Endodermal cell (in vitro differentiated cells): ENCODE data around the gene TPCN2. TPM values are rescaled to one million over a fixed set of nuclear protein-coding genes. Genes with fewer than 3 reads are reported as not detected.

Source experiments
- DNase-seq: peaks from one replicate; pipeline ENCODE4 v3.0.0-alpha.2; 2017
- H3K27ac ChIP-seq: 2 replicates; pipeline ENCODE4 v1.5.1; 2013; ENCODE audit warnings: mild to moderate bottlenecking, low read depth, low read length, moderate library complexity
- H3K27me3 ChIP-seq: 2 replicates; pipeline ENCODE4 v1.6.1; 2013; ENCODE audit warnings: mild to moderate bottlenecking, low read length, moderate library complexity; ENCODE audit not compliant: insufficient read depth, control insufficient read depth, poor library complexity, severe bottlenecking
- H3K36me3 ChIP-seq: 2 replicates; pipeline ENCODE4 v1.7.0; 2013; ENCODE audit warnings: mild to moderate bottlenecking, low read length, moderate library complexity; ENCODE audit not compliant: control insufficient read depth, insufficient read depth
- H3K4me1 ChIP-seq: one replicate; pipeline ENCODE4 v1.7.0; 2013; ENCODE audit warnings: low read length; ENCODE audit not compliant: control insufficient read depth, insufficient read depth
- H3K4me3 ChIP-seq: 2 replicates; pipeline ENCODE4 v1.5.1; 2013; ENCODE audit warnings: mild to moderate bottlenecking, low read length, moderate library complexity
- H3K9ac ChIP-seq: 2 replicates; pipeline ENCODE4 v1.6.1; 2013; ENCODE audit warnings: mild to moderate bottlenecking, low read length, moderate library complexity; ENCODE audit not compliant: poor library complexity, severe bottlenecking; ENCODE audit errors: extremely low read depth
- H3K9me3 ChIP-seq: 2 replicates; pipeline ENCODE4 v1.6.1; 2013; ENCODE audit warnings: mild to moderate bottlenecking, low read length, moderate library complexity; ENCODE audit not compliant: control insufficient read depth
- H3K27ac Mint-ChIP-seq: 2 replicates; pipeline ENCODE4 v1.8.0; 2020; ENCODE audit warnings: mixed read lengths
- H3K27me3 Mint-ChIP-seq: 2 replicates; pipeline ENCODE4 v1.8.0; 2021; ENCODE audit warnings: mild to moderate bottlenecking, mixed read lengths; ENCODE audit not compliant: insufficient read depth
- H3K36me3 Mint-ChIP-seq: 2 replicates; pipeline ENCODE4 v1.8.0; 2020; ENCODE audit warnings: low read depth, mixed read lengths
- H3K4me1 Mint-ChIP-seq: 2 replicates; pipeline ENCODE4 v1.8.0; 2020; ENCODE audit warnings: mixed read lengths
- H3K4me3 Mint-ChIP-seq: 2 replicates; pipeline ENCODE4 v1.8.0; 2020; ENCODE audit warnings: mild to moderate bottlenecking, moderate library complexity, mixed read lengths
- H3K9me3 Mint-ChIP-seq: 2 replicates; pipeline ENCODE4 v1.8.0; 2020; ENCODE audit warnings: mild to moderate bottlenecking, mixed read lengths
- CTCF ChIP-seq: fragments of 200-600 bp; sonication (generic); conservative IDR thresholded peaks from 2 replicates; pipeline ENCODE4 v1.5.0; 2021; ENCODE audit warnings: antibody characterized with exemption, mild to moderate bottlenecking
- WGBS, 2 experiments: methylation state at CpG; one replicate each; pipeline versions ENCODE4 v1.1.5 to v1.1.7; 2013; ENCODE audit warnings: missing lambda C conversion rate in 2 of 2, mixed read lengths in 1 of 2; ENCODE audit not compliant: insufficient coverage in 1 of 2, insufficient read length in 1 of 2; 5-methylcytosine and 5-hydroxymethylcytosine counted together
- total RNA-seq, 2 donors: library from RNA; stranded (reverse); fragmentation: NEBNext Ultra II Directional in 1 of 2; extraction: Animal tissue kit (Norgen Biotek cat#: 25700) in 1 of 2; gene quantifications; 2 replicates in 1 of 2; 3 replicates in 1 of 2; pipeline ENCODE4 v1.2.1, GENCODE V29; 2021

TPCN2 gene
- total RNA-seq, 2 donors from 2014 or later, result 20.7 to 27.9 TPM

DNA sequence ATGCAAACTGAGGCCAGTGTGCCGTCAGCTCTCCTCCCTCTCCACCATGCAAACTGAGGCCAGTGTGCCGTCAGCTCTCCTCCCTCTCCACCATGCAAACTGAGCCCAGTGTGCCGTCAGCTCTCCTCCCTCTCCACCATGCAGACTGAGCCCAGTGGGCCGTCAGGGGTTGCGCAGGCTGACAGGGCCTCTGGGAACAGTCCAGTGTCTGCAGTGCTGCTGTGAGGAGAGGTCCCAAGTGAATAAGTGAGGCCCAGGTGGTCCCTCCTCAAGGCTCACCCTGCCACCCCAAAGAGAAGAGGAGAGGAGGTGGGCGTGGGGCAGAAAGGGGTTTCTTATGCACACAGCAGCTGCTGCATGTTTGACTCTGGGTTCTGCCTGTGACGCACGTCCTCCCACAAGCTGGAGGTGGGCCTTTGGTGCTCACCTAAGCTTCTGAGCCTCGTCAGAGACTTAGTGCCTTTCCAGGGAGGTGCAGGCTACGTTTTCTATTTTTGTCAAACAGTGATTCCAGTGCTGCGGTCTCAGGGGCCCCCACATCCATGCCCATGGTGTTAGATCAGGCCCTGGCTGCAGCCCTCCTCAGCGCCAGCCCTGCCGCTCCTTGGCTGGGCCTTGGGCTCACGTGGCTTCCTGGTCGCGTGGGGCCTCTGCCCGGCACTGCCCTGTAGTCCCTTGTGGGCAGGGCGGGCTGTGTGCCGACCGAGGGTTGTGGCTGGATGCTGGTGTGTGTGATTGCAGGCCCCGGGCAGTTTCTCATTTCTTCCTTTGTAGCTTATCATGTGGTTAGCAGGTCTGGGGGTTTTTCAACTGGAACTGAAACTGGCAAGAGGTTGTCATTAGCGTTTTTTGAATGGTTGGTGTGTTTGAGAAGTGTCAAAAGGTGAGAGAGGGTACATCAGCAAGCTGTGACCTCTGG lies 7.1 kb downstream of the TPCN2 start:
- Mint-ChIP-seq H3K36me3 (peaks cover 9% of the 10 kb centered on the region), H3K27me3 (no peaks in the 10 kb centered on the region), H3K9me3 (no peaks in the 10 kb centered on the region), H3K4me1 (peaks cover 17% of the 10 kb centered on the region), H3K4me3 (no peak overlapping the region), H3K27ac (no peak overlapping the region)
- no peak for DNase-seq
- 89 to 90% methylated on average over 14 to 21 of the region's 22 CpGs for WGBS, 2 experiments
- peaks cover 6% of the 10 kb centered on the region for H3K4me1 ChIP-seq
- no peak overlapping the region for H3K9ac ChIP-seq
- no peak overlapping the region for H3K27ac ChIP-seq
- H3K4me3 ChIP-seq, result no peak overlapping the region
- no peak for TF ChIP-seq CTCF
- peaks cover 7% of the 10 kb centered on the region for H3K36me3 ChIP-seq
- H3K27me3 ChIP-seq, result no peaks in the 10 kb centered on the region
- no peaks in the 10 kb centered on the region for H3K9me3 ChIP-seq

GRCh38 chr11:69057236-69057635 lies 8.5 kb downstream of the TPCN2 start:
- no peak overlapping the region for H3K27ac ChIP-seq
- H3K4me1 ChIP-seq, result no peaks in the 10 kb centered on the region
- Mint-ChIP-seq H3K4me3 (no peak overlapping the region), H3K27ac (no peak overlapping the region), H3K27me3 (no peaks in the 10 kb centered on the region), H3K36me3 (peaks cover 14% of the 10 kb centered on the region), H3K4me1 (peaks cover 7% of the 10 kb centered on the region), H3K9me3 (no peaks in the 10 kb centered on the region)
- H3K4me3 ChIP-seq, result no peak overlapping the region
- 95 to 98% methylated on average over 14 to 15 of the region's 15 CpGs for WGBS, 2 experiments
- no peaks in the 10 kb centered on the region for H3K27me3 ChIP-seq
- H3K9me3 ChIP-seq, result no peaks in the 10 kb centered on the region
- no peak for DNase-seq
- peaks cover 7% of the 10 kb centered on the region for H3K36me3 ChIP-seq
- H3K9ac ChIP-seq, result no peak overlapping the region
- no peak for TF ChIP-seq CTCF

- Histone ChIP-seq H3K36me3 (peaks cover 7% of the 10 kb centered on the region), H3K4me1 (no peaks in the 10 kb centered on the region), H3K9ac (no peak overlapping the region), H3K4me3 (no peak overlapping the region), H3K9me3 (no peaks in the 10 kb centered on the region), H3K27me3 (no peaks in the 10 kb centered on the region), H3K27ac (no peak overlapping the region)
- Mint-ChIP-seq H3K27me3 (no peaks in the 10 kb centered on the region), H3K4me1 (peaks cover 3% of the 10 kb centered on the region), H3K36me3 (peaks cover 14% of the 10 kb centered on the region), H3K4me3 (no peak overlapping the region), H3K27ac (no peak overlapping the region), H3K9me3 (no peaks in the 10 kb centered on the region)
- TF ChIP-seq CTCF, result no peak
- 87 to 96% methylated on average over 12 to 14 of the region's 14 CpGs for WGBS, 2 experiments
- DNase-seq, result no peak
Observed at GRCh38 chr11:69057801-69058200, 9.1 kb downstream of the TPCN2 start.
